Endothelial cell of umbilical vein (primary cell): ENCODE results near the gene TRAPPC10. TPM values are rescaled to one million over a fixed set of nuclear protein-coding genes. Genes with fewer than 3 reads are reported as not detected.

Source experiments
- BruUV-seq: library from RNA; stranded (reverse); fragments of 400-500 nt; replicated peaks from 2 replicates; lab custom pipeline; 2021; lab: Mats Ljungman, UMichigan
- CTCF ChIA-PET: fragments of 300-600, 350-600 bp; sonication (Branson Sonifier 250); formaldehyde crosslinking; loops from one replicate; lab custom pipeline; 2021; ENCODE audit warnings: antibody characterized with exemption, inconsistent platforms; lab: Charles Lee
- POLR2A ChIA-PET: fragments of 300-600, 350-600 bp; sonication (Branson Sonifier 250); formaldehyde crosslinking; loops from one replicate; lab custom pipeline; 2021; ENCODE audit warnings: antibody characterized with exemption, inconsistent platforms; lab: Charles Lee
- DNase-seq: peaks from one replicate; pipeline ENCODE4 v3.0.0-alpha.2; 2011; ENCODE audit warnings: low read depth, low spot score
- FAIRE-seq: peaks from 2 replicates; lab custom pipeline; 2011; peaks lifted over from hg19 to GRCh38; lab: Jason Lieb, UNC
- H2AFZ ChIP-seq: 2 replicates; pipeline ENCODE4 v1.6.0; 2012; ENCODE audit warnings: low read depth, low read length, control low read depth, inconsistent platforms
- H3K27ac ChIP-seq: 2 replicates; pipeline ENCODE4 v1.5.1; 2011; ENCODE audit warnings: low read depth, mild to moderate bottlenecking, control low read depth, low read length, moderate library complexity; ENCODE audit not compliant: insufficient read depth
- H3K27me3 ChIP-seq, 2 experiments: 2 replicates each; pipeline versions ENCODE4 v1.6.0 to v1.6.1; 2011; ENCODE audit warnings: low read length in 2 of 2, mixed read lengths in 1 of 2; ENCODE audit not compliant: control insufficient read depth in 2 of 2, insufficient read depth in 2 of 2
- H3K36me3 ChIP-seq, 2 experiments: 2 replicates in 1 of 2; 3 replicates in 1 of 2; pipeline ENCODE4 v1.5.1; 2011; ENCODE audit warnings: low read length in 2 of 2, mild to moderate bottlenecking in 1 of 2, moderate library complexity in 1 of 2; ENCODE audit not compliant: control insufficient read depth in 2 of 2, insufficient read depth in 2 of 2; ENCODE audit errors: extremely low read depth in 1 of 2
- H3K4me1 ChIP-seq: 3 replicates; pipeline ENCODE4 v1.5.1; 2011; ENCODE audit warnings: mild to moderate bottlenecking, low read length; ENCODE audit not compliant: control insufficient read depth, insufficient read depth; ENCODE audit errors: extremely low read depth
- H3K4me2 ChIP-seq: 2 replicates; pipeline ENCODE4 v1.6.1; 2011; ENCODE audit warnings: low read length, control low read depth, mixed read lengths; ENCODE audit not compliant: insufficient read depth
- H3K4me3 ChIP-seq, 3 experiments: fragments of 200-600 bp in 1 of 3; sonication (generic), shearing (Covaris generic) in 1 of 3; replicated peaks in 1 of 3; 2 replicates each; pipeline ENCODE4 v1.5.1; 2011 to 2016; ENCODE audit warnings: control low read depth in 3 of 3, low read length in 3 of 3, mild to moderate bottlenecking in 2 of 3, inconsistent platforms in 1 of 3, low read depth in 1 of 3, moderate library complexity in 1 of 3; ENCODE audit not compliant: insufficient read depth in 1 of 3
- H3K79me2 ChIP-seq: 2 replicates; pipeline ENCODE4 v1.6.0; 2012; ENCODE audit warnings: low read length, inconsistent platforms; ENCODE audit not compliant: control insufficient read depth, insufficient read depth
- H3K9ac ChIP-seq: replicated peaks from 2 replicates; pipeline ENCODE3; 2011; ENCODE audit warnings: low read length, control low read depth; ENCODE audit not compliant: insufficient read depth; ENCODE audit errors: extremely low read depth
- H3K9me1 ChIP-seq: replicated peaks from 3 replicates; pipeline ENCODE4 v1.6.0; 2011; ENCODE audit warnings: mild to moderate bottlenecking, low read length; ENCODE audit not compliant: control insufficient read depth, insufficient read depth; ENCODE audit errors: extremely low read depth
- H3K9me3 ChIP-seq: replicated peaks from 2 replicates; pipeline ENCODE4 v1.5.1; 2012; ENCODE audit warnings: low read length, inconsistent platforms; ENCODE audit not compliant: control insufficient read depth, insufficient read depth
- H4K20me1 ChIP-seq: replicated peaks from 2 replicates; pipeline ENCODE3; 2011; ENCODE audit warnings: mild to moderate bottlenecking, low read length; ENCODE audit not compliant: control insufficient read depth, insufficient read depth; ENCODE audit errors: extremely low read depth
- CTCF ChIP-seq, 2 donors: IDR thresholded peaks; 1 replicate in 1 of 2; 2 replicates in 1 of 2; pipeline ENCODE4 v1.5.1; 2011; ENCODE audit warnings: low read length in 2 of 2, mild to moderate bottlenecking in 2 of 2, moderate library complexity in 2 of 2, control low read depth in 1 of 2, inconsistent platforms in 1 of 2, low read depth in 1 of 2; ENCODE audit not compliant: insufficient read depth in 1 of 2; ENCODE audit errors: extremely low read depth in 1 of 2
- EZH2 ChIP-seq: IDR thresholded peaks from 2 replicates; pipeline ENCODE4 v1.6.1; 2012; ENCODE audit warnings: borderline replicate concordance, low read depth, mild to moderate bottlenecking, moderate library complexity, low read length, inconsistent platforms; ENCODE audit not compliant: severe bottlenecking
- FOS ChIP-seq: IDR thresholded peaks from 2 replicates; pipeline ENCODE4 v1.6.1; 2011; ENCODE audit warnings: mild to moderate bottlenecking, low read length, moderate library complexity, borderline replicate concordance; ENCODE audit not compliant: insufficient read depth
- GATA2 ChIP-seq: IDR thresholded peaks from 2 replicates; pipeline ENCODE4 v1.7.0; 2011; ENCODE audit warnings: low read depth, mild to moderate bottlenecking, moderate library complexity, mixed read lengths, low read length; ENCODE audit not compliant: insufficient read length, insufficient read depth
- JUN ChIP-seq: IDR thresholded peaks from 2 replicates; pipeline ENCODE4 v1.6.1; 2011; ENCODE audit warnings: borderline replicate concordance, low read depth; ENCODE audit not compliant: insufficient read length, insufficient read depth
- MAX ChIP-seq: IDR thresholded peaks from 2 replicates; pipeline ENCODE4 v1.6.1; 2011; ENCODE audit not compliant: insufficient read depth, insufficient read length
- MYC ChIP-seq: IDR thresholded peaks from one replicate; pipeline ENCODE4 v1.6.1; 2011; ENCODE audit warnings: mild to moderate bottlenecking, low read depth, low read length
- POLR2A ChIP-seq: IDR thresholded peaks from 2 replicates; pipeline ENCODE4 v1.6.1; 2012; ENCODE audit warnings: low read depth, mild to moderate bottlenecking, control low read depth, low read length
- POLR2AphosphoS5 ChIP-seq: IDR thresholded peaks from 2 replicates; pipeline ENCODE4 v1.6.1; 2012; ENCODE audit warnings: low read depth, mild to moderate bottlenecking, control low read depth, low read length, moderate library complexity; ENCODE audit not compliant: insufficient read depth
- dilution Hi-C: fragments of 300-500 bp; cut with MboI; formaldehyde crosslinking; loops from one replicate; pipeline ENCODE4 v1.15.0; 2019; ENCODE audit warnings: low sequenced_read_pairs; ENCODE audit not compliant: extremely low pct_ligation_motif_present
- intact Hi-C: fragments of 100-400 bp; cut with micrococcal nuclease; formaldehyde crosslinking; loops from one replicate; pipeline ENCODE4 v1.10.0; 2022
- polyA plus RNA-seq, 4 experiments: library from polyadenylated mRNA; depleted of rRNA in 3 of 4; stranded (reverse) in 3 of 4; unstranded in 1 of 4; fragments of >200 nt; gene quantifications; 2 replicates each; pipeline versions ENCODE4 v1.2.1 to v1.2.3, GENCODE V29; 2011 to 2012; ENCODE audit warnings: missing spikeins in 1 of 4
- total RNA-seq: library from RNA; stranded (reverse); gene quantifications from 2 replicates; pipeline ENCODE4 v1.2.3, GENCODE V29; 2021

Gene TRAPPC10
- total and polyA plus RNA-seq, 2 donors (not counting 3 experiments of a cell fraction or from before 2014, with no cell fraction given), result 21.5 to 33.6 TPM

GRCh38 chr21:44050276-44050675 lies 38.2 kb downstream of the TRAPPC10 start:
- intact Hi-C loops (no loop called here), dilution Hi-C loops (no loop called here)
- no peak overlapping the region for H3K9ac ChIP-seq
- H3K79me2 ChIP-seq, result peaks cover 37% of the 10 kb centered on the region
- no peak overlapping the region for H3K4me2 ChIP-seq
- peaks cover 7% of the 10 kb centered on the region for H3K4me1 ChIP-seq
- H3K27me3 ChIP-seq, result no peaks in the 10 kb centered on the region
- TF ChIP-seq POLR2A, result no peak
- no peak for TF ChIP-seq CTCF (IDR thresholded peaks at IDR 0.05; ENCODE audit: extremely low read depth in 1 of 2, insufficient read depth in 1 of 2, low read depth in 1 of 2, low read length in 2 of 2)
- no peak for TF ChIP-seq POLR2AphosphoS5
- TF ChIP-seq FOS, result no peak
- TF ChIP-seq EZH2, result no peak
- TF ChIP-seq MYC, result no peak
- TF ChIP-seq GATA2, result no peak
- no peak for TF ChIP-seq MAX
- no peak for TF ChIP-seq JUN
- ChIA-PET POLR2A (no interaction called here), CTCF (interaction anchor here (0.7 to 1.5 kb wide), 6 partner anchors 14 to 239 kb away, joined by 3 to 7 read pairs (median 4); no protein-coding TSS in a partner anchor)
- BruUV-seq, result no TSS peak
- H2AFZ ChIP-seq, result no peak overlapping the region
- H3K36me3 ChIP-seq, result peaks cover 0 to 5% of the 10 kb centered on the region in 2 experiments
- H3K9me1 ChIP-seq, result no peaks in the 10 kb centered on the region
- H3K4me3 ChIP-seq, result no peak overlapping the region
- H3K9me3 ChIP-seq, result no peaks in the 10 kb centered on the region
- H4K20me1 ChIP-seq, result no peaks in the 10 kb centered on the region
- no peak for FAIRE-seq
- no peak overlapping the region for H3K27ac ChIP-seq
- no peak for DNase-seq
